Mesenchymal stem cell (in vitro differentiated cells and primary cell): ENCODE results near the gene ITGA1.

Experiments
- DNase-seq: peaks from one replicate; pipeline ENCODE4 v3.0.0-alpha.2; 2013
- H2AFZ ChIP-seq: one replicate; pipeline ENCODE4 v1.6.1; 2013; ENCODE audit warnings: low read depth, mild to moderate bottlenecking, control low read depth, inconsistent platforms, low read length, moderate library complexity
- H2AK5ac ChIP-seq: 2 replicates; pipeline ENCODE4 v1.6.1; 2013; ENCODE audit warnings: low read length, moderate library complexity, mild to moderate bottlenecking, inconsistent platforms; ENCODE audit not compliant: severe bottlenecking
- H2BK120ac ChIP-seq: one replicate; pipeline ENCODE4 v1.6.1; 2013; ENCODE audit warnings: low read depth, mild to moderate bottlenecking, inconsistent platforms, low read length, moderate library complexity
- H2BK12ac ChIP-seq, 2 experiments: one replicate each; pipeline ENCODE4 v1.6.1; 2013; ENCODE audit warnings: inconsistent platforms in 2 of 2, low read length in 2 of 2, mild to moderate bottlenecking in 2 of 2, moderate library complexity in 2 of 2, control low read depth in 1 of 2
- H2BK15ac ChIP-seq: one replicate; pipeline ENCODE4 v1.6.1; 2013; ENCODE audit warnings: mild to moderate bottlenecking, low read depth, inconsistent platforms; ENCODE audit not compliant: poor library complexity, severe bottlenecking
- H2BK5ac ChIP-seq: 2 replicates; pipeline ENCODE4 v1.6.1; 2013; ENCODE audit warnings: low read depth, mild to moderate bottlenecking, low read length, control low read depth, inconsistent platforms; ENCODE audit not compliant: poor library complexity, severe bottlenecking
- H3K14ac ChIP-seq, 2 experiments: one replicate each; pipeline ENCODE4 v1.6.1; 2013; ENCODE audit warnings: inconsistent platforms in 2 of 2, low read length in 2 of 2, control low read depth in 1 of 2, mild to moderate bottlenecking in 1 of 2, moderate library complexity in 1 of 2
- H3K18ac ChIP-seq, 2 experiments: one replicate each; pipeline ENCODE4 v1.6.1; 2013; ENCODE audit warnings: inconsistent platforms in 2 of 2, low read length in 2 of 2, control low read depth in 1 of 2, low read depth in 1 of 2, mild to moderate bottlenecking in 1 of 2
- H3K23ac ChIP-seq, 2 experiments: one replicate each; pipeline ENCODE4 v1.6.1; 2013; ENCODE audit warnings: inconsistent platforms in 2 of 2, low read length in 2 of 2, mild to moderate bottlenecking in 2 of 2, moderate library complexity in 2 of 2, control low read depth in 1 of 2
- H3K27ac ChIP-seq: 2 replicates; pipeline ENCODE4 v1.5.1; 2013; ENCODE audit warnings: mild to moderate bottlenecking, moderate library complexity, low read length, control low read depth, inconsistent platforms; ENCODE audit not compliant: poor library complexity, severe bottlenecking
- H3K27me3 ChIP-seq, 2 experiments: 2 replicates each; pipeline versions ENCODE4 v1.6.1 to v1.7.0; 2013; ENCODE audit warnings: low read length in 2 of 2, mild to moderate bottlenecking in 2 of 2, moderate library complexity in 2 of 2, control low read depth in 1 of 2, inconsistent platforms in 1 of 2; ENCODE audit not compliant: control insufficient read depth in 1 of 2, insufficient read depth in 1 of 2
- H3K36me3 ChIP-seq, 2 experiments: 2 replicates each; pipeline versions ENCODE4 v1.6.1 to v1.7.0; 2013; ENCODE audit warnings: low read length in 2 of 2, control low read depth in 1 of 2, inconsistent platforms in 1 of 2, low read depth in 1 of 2, mild to moderate bottlenecking in 1 of 2; ENCODE audit not compliant: insufficient read depth in 2 of 2, control insufficient read depth in 1 of 2
- H3K4ac ChIP-seq, 2 experiments: one replicate each; pipeline ENCODE4 v1.6.1; 2013; ENCODE audit warnings: inconsistent platforms in 2 of 2, low read length in 2 of 2, mild to moderate bottlenecking in 2 of 2, moderate library complexity in 2 of 2, control low read depth in 1 of 2, low read depth in 1 of 2
- H3K4me1 ChIP-seq: 2 replicates; pipeline ENCODE4 v1.6.1; 2013; ENCODE audit warnings: low read depth, low read length, control low read depth; ENCODE audit not compliant: control insufficient read depth, insufficient read depth
- H3K4me2 ChIP-seq: 2 replicates; pipeline ENCODE4 v1.6.1; 2013; ENCODE audit warnings: low read length, mild to moderate bottlenecking, inconsistent platforms; ENCODE audit not compliant: poor library complexity, severe bottlenecking
- H3K4me3 ChIP-seq, 2 experiments: 2 replicates each; pipeline versions ENCODE4 v1.5.1 to v1.7.0; 2013; ENCODE audit warnings: low read length in 2 of 2, mild to moderate bottlenecking in 2 of 2, control low read depth in 1 of 2, low read depth in 1 of 2; ENCODE audit not compliant: insufficient read depth in 1 of 2
- H3K79me1 ChIP-seq: replicated peaks from 2 replicates; pipeline ENCODE4 v1.6.1; 2013; ENCODE audit warnings: mild to moderate bottlenecking, control low read depth, low read length, inconsistent platforms; ENCODE audit not compliant: poor library complexity, severe bottlenecking
- H3K9ac ChIP-seq: 2 replicates; pipeline ENCODE4 v1.7.0; 2013; ENCODE audit warnings: mild to moderate bottlenecking, low read length, moderate library complexity
- H3K9me3 ChIP-seq: 2 replicates; pipeline ENCODE4 v1.7.0; 2013; ENCODE audit warnings: mild to moderate bottlenecking, low read length; ENCODE audit not compliant: control insufficient read depth
- H4K8ac ChIP-seq: one replicate; pipeline ENCODE4 v1.6.1; 2013; ENCODE audit warnings: inconsistent platforms, mild to moderate bottlenecking, low read length, moderate library complexity
- H4K91ac ChIP-seq: one replicate; pipeline ENCODE4 v1.6.1; 2013; ENCODE audit warnings: mild to moderate bottlenecking, low read length, inconsistent platforms
- WGBS: methylation state at CpG from one replicate; pipeline ENCODE4 v1.1.7; 2013; ENCODE audit warnings: mixed read lengths; 5-methylcytosine and 5-hydroxymethylcytosine counted together

Gene ITGA1

GRCh38 chr5:52995914-52996313 is 208.2 kb downstream of the ITGA1 start:
- Histone ChIP-seq H3K4me2 (no peak overlapping the region), H3K36me3 (peaks cover 0 to 7% of the 10 kb centered on the region in 2 experiments), H3K4me1 (no peaks in the 10 kb centered on the region), H2BK5ac (no peak overlapping the region), H3K9me3 (no peaks in the 10 kb centered on the region), H3K4ac (no peak overlapping the region), H3K23ac (no peak overlapping the region), H3K79me1 (peaks cover 22% of the 10 kb centered on the region), H3K14ac (no peak overlapping the region), H3K27ac (no peak overlapping the region), H3K18ac (no peak overlapping the region), H3K27me3 (no peaks in the 10 kb centered on the region), H2BK15ac (no peak overlapping the region), H4K8ac (no peak overlapping the region), H4K91ac (no peak overlapping the region), H2BK120ac (no peak overlapping the region), H3K4me3 (no peak overlapping the region), H2AFZ (no peak overlapping the region), H3K9ac (no peak overlapping the region), H2BK12ac (no peak overlapping the region), H2AK5ac (no peak overlapping the region)
- 96% methylated on average over 1 of the region's 1 CpG for WGBS
- no peak for DNase-seq

DNA sequence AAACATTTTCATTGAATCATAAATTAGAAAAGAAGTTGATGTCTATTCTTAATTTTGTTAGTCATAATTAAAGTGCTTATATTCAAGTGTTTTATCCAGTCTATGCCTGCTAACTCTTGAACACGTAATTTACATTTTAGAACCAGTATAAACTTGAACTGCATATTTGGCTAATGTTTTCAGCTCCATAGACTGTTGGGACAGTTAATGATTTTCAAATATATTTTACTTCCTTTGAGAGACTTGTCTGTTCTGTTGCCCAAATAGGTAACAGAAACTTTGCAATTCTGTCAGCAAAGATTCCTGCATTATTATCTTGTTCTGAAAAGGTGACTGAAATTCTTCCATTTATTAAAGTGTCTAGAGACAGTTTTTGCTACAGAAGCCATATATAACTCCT is 209.3 kb downstream of the ITGA1 start:
- Histone ChIP-seq H2AFZ (no peak overlapping the region), H3K14ac (no peak overlapping the region), H3K9ac (no peak overlapping the region), H2BK5ac (no peak overlapping the region), H3K4me1 (no peaks in the 10 kb centered on the region), H3K4me2 (no peak overlapping the region), H3K4me3 (no peak overlapping the region), H2BK15ac (no peak overlapping the region), H3K27me3 (no peaks in the 10 kb centered on the region), H2BK120ac (no peak overlapping the region), H3K4ac (no peak overlapping the region), H3K18ac (no peak overlapping the region), H3K23ac (no peak overlapping the region), H3K27ac (peak overlapping the region; percentile 41), H4K91ac (no peak overlapping the region), H3K36me3 (peaks cover 0 to 7% of the 10 kb centered on the region in 2 experiments), H3K9me3 (no peaks in the 10 kb centered on the region), H4K8ac (no peak overlapping the region), H2BK12ac (no peak overlapping the region), H3K79me1 (peaks cover 25% of the 10 kb centered on the region), H2AK5ac (no peak overlapping the region)
- DNase-seq = no peak
- no CpG with 5 or more reads among the region's 1 CpG for WGBS

GRCh38 chr5:52997424-52997823 is 209.7 kb downstream of the ITGA1 start:
- no peak overlapping the region for H3K4me3 ChIP-seq
- H2AFZ ChIP-seq = no peak overlapping the region
- 90% methylated on average over 5 of the region's 6 CpGs for WGBS
- no peak overlapping the region for H3K23ac ChIP-seq
- DNase-seq = no peak
- H3K36me3 ChIP-seq = peaks cover 0 to 7% of the 10 kb centered on the region in 2 experiments
- H3K27me3 ChIP-seq = no peaks in the 10 kb centered on the region
- H3K27ac ChIP-seq = peak overlapping the region; percentile 78
- no peak overlapping the region for H3K14ac ChIP-seq
- no peak overlapping the region for H4K91ac ChIP-seq
- no peaks in the 10 kb centered on the region for H3K4me1 ChIP-seq
- no peak overlapping the region for H3K9ac ChIP-seq
- H2BK5ac ChIP-seq = no peak overlapping the region
- H3K9me3 ChIP-seq = no peaks in the 10 kb centered on the region
- H2BK12ac ChIP-seq = no peak overlapping the region
- no peak overlapping the region for H3K18ac ChIP-seq
- H3K79me1 ChIP-seq = peaks cover 20% of the 10 kb centered on the region
- no peak overlapping the region for H2BK120ac ChIP-seq
- peak overlapping the region; percentile 41 for H3K4me2 ChIP-seq
- no peak overlapping the region for H2BK15ac ChIP-seq
- H3K4ac ChIP-seq = no peak overlapping the region
- H2AK5ac ChIP-seq = no peak overlapping the region
- H4K8ac ChIP-seq = no peak overlapping the region

- no peak overlapping the region for H3K4me2 ChIP-seq
- H3K9me3 ChIP-seq = no peaks in the 10 kb centered on the region
- no peak overlapping the region for H2BK15ac ChIP-seq
- peak overlapping the region; percentile 69 for H3K9ac ChIP-seq
- H3K4me1 ChIP-seq = no peaks in the 10 kb centered on the region
- H4K91ac ChIP-seq = no peak overlapping the region
- WGBS = 60% methylated on average over 2 of the region's 2 CpGs
- DNase-seq = no peak
- peaks cover 25% of the 10 kb centered on the region for H3K79me1 ChIP-seq
- H3K36me3 ChIP-seq = no peaks in the 10 kb centered on the region
- H3K27ac ChIP-seq = no peak overlapping the region
- H4K8ac ChIP-seq = no peak overlapping the region
- H3K4ac ChIP-seq = peak overlapping the region in 1 of 2 experiments; percentile 28
- no peak overlapping the region for H2AFZ ChIP-seq
- H3K23ac ChIP-seq = no peak overlapping the region
- H3K27me3 ChIP-seq = no peaks in the 10 kb centered on the region
- H3K14ac ChIP-seq = no peak overlapping the region
- no peak overlapping the region for H3K18ac ChIP-seq
- H3K4me3 ChIP-seq = no peak overlapping the region
- no peak overlapping the region for H2AK5ac ChIP-seq
- H2BK5ac ChIP-seq = no peak overlapping the region
- no peak overlapping the region for H2BK12ac ChIP-seq
- H2BK120ac ChIP-seq = no peak overlapping the region
These were observed 211.0 kb downstream of the ITGA1 start for GRCh38 chr5:52998552-52999313.
